ENCODE measurements around the gene CDH23.

Gene CDH23

GRCh38 chr10:71370031-71370430 lies 26.7 kb upstream of the CDH23 start:
- no peak for DNase-seq

GRCh38 chr10:71371750-71372166 lies 25.0 kb upstream of the CDH23 start:
- DNase-seq = peak; percentile 17 to 46

- DNase-seq = peak in 1 of 2 donors; percentile 27
Measured at GRCh38 chr10:71372882-71373495, 23.7 kb upstream of the CDH23 start.

GRCh38 chr10:71374481-71375233 lies 22.1 kb upstream of the CDH23 start:
- no peak for DNase-seq

- DNase-seq = no peak
Measured at GRCh38 chr10:71375952-71376351, 20.8 kb upstream of the CDH23 start.

- peak; percentile 19 to 86 for DNase-seq
Measured at GRCh38 chr10:71378336-71379117, 18.2 kb upstream of the CDH23 start.

- no peak for DNase-seq
Measured at GRCh38 chr10:71379118-71379766, 17.5 kb upstream of the CDH23 start.

GRCh38 chr10:71380841-71381240 lies 15.9 kb upstream of the CDH23 start:
- no peak for DNase-seq

- no peak for DNase-seq
Measured at GRCh38 chr10:71381611-71382010, 15.1 kb upstream of the CDH23 start.

GRCh38 chr10:71382028-71382427 lies 14.7 kb upstream of the CDH23 start:
- no peak for DNase-seq

- DNase-seq = no peak
Measured at GRCh38 chr10:71382757-71383156, 14.0 kb upstream of the CDH23 start.

- DNase-seq = peak; percentile 54 to 59
Measured at GRCh38 chr10:71383972-71384687, 12.6 kb upstream of the CDH23 start.

GRCh38 chr10:71388171-71388570 lies 8.5 kb upstream of the CDH23 start:
- DNase-seq = no peak

GRCh38 chr10:71388583-71389310 lies 8.0 kb upstream of the CDH23 start:
- DNase-seq = no peak

- no peak for DNase-seq
Measured at GRCh38 chr10:71389768-71390460, 6.8 kb upstream of the CDH23 start.

GRCh38 chr10:71390461-71390835 lies 6.3 kb upstream of the CDH23 start:
- DNase-seq = peak in 1 of 2 donors; percentile 21

- DNase-seq = no peak
Measured at GRCh38 chr10:71390921-71391690, 5.6 kb upstream of the CDH23 start.

- DNase-seq = no peak
Measured at GRCh38 chr10:71391701-71392100, 5.0 kb upstream of the CDH23 start.

- DNase-seq = no peak
Measured at GRCh38 chr10:71392292-71392691, 4.4 kb upstream of the CDH23 start.

Data from bone marrow (tissue), 2 donors.